ENCODE data around the gene NUDT13. TPM values are rescaled to one million over a fixed set of nuclear protein-coding genes. Genes with fewer than 3 reads are reported as not detected.
"Not testable (repeated sequence)": the region's sequence is repeated elsewhere in the genome, so short reads cannot be mapped to it uniquely, and the experiment has no call there.

The NUDT13 gene
- total RNA-seq, 1 donor from 2014 or later: 2.3 TPM

- no peak for TF ChIP-seq CTCF (IDR thresholded peaks at IDR 0.05; ENCODE audit: unreplicated experiment)
- peak overlapping the region; percentile 87 for H3K4me3 Mint-ChIP-seq (ENCODE audit: unreplicated experiment)
- DNase-seq (ENCODE audit: low spot score): no peak
- H3K27me3 Mint-ChIP-seq (ENCODE audit: unreplicated experiment): peaks cover 2% of the 10 kb centered on the region
- H3K4me1 Mint-ChIP-seq (ENCODE audit: unreplicated experiment): peaks cover 21% of the 10 kb centered on the region
- H3K27ac Mint-ChIP-seq (ENCODE audit: unreplicated experiment): peak overlapping the region; percentile 94
- no peaks in the 10 kb centered on the region for H3K9me3 Mint-ChIP-seq (ENCODE audit: unreplicated experiment)
- H3K36me3 Mint-ChIP-seq (ENCODE audit: low read depth, unreplicated experiment): peaks cover 8% of the 10 kb centered on the region
Observed at GRCh38 chr10:73097305-73097670, 13.0 kb upstream of the NUDT13 start.

- Mint-ChIP-seq H3K4me1 (ENCODE audit: unreplicated experiment) (peaks cover 18% of the 10 kb centered on the region), H3K36me3 (ENCODE audit: low read depth, unreplicated experiment) (peaks cover 8% of the 10 kb centered on the region), H3K4me3 (ENCODE audit: unreplicated experiment) (no peak overlapping the region), H3K27ac (ENCODE audit: unreplicated experiment) (no peak overlapping the region), H3K27me3 (ENCODE audit: unreplicated experiment) (peaks cover 2% of the 10 kb centered on the region), H3K9me3 (ENCODE audit: unreplicated experiment) (no peaks in the 10 kb centered on the region)
- TF ChIP-seq CTCF (IDR thresholded peaks at IDR 0.05; ENCODE audit: unreplicated experiment): no peak
- no peak for DNase-seq (ENCODE audit: low spot score)
Observed at GRCh38 chr10:73099141-73099540, 11.1 kb upstream of the NUDT13 start.

- H3K4me3 Mint-ChIP-seq (ENCODE audit: unreplicated experiment): no peak overlapping the region
- peaks cover 4% of the 10 kb centered on the region for H3K4me1 Mint-ChIP-seq (ENCODE audit: unreplicated experiment)
- no peaks in the 10 kb centered on the region for H3K9me3 Mint-ChIP-seq (ENCODE audit: unreplicated experiment)
- no peak for DNase-seq (ENCODE audit: low spot score)
- H3K27ac Mint-ChIP-seq (ENCODE audit: unreplicated experiment): no peak overlapping the region
- peaks cover 5% of the 10 kb centered on the region for H3K27me3 Mint-ChIP-seq (ENCODE audit: unreplicated experiment)
- TF ChIP-seq CTCF (IDR thresholded peaks at IDR 0.05; ENCODE audit: unreplicated experiment): no peak
- H3K36me3 Mint-ChIP-seq (ENCODE audit: low read depth, unreplicated experiment): peaks cover 22% of the 10 kb centered on the region
Observed at GRCh38 chr10:73106301-73106700, 4.0 kb upstream of the NUDT13 start.

GRCh38 chr10:73109248-73109652 lies 1.0 kb upstream of the NUDT13 start:
- H3K4me3 Mint-ChIP-seq (ENCODE audit: unreplicated experiment); H3K9me3 Mint-ChIP-seq (ENCODE audit: unreplicated experiment); H3K27me3 Mint-ChIP-seq (ENCODE audit: unreplicated experiment); H3K4me1 Mint-ChIP-seq (ENCODE audit: unreplicated experiment); H3K27ac Mint-ChIP-seq (ENCODE audit: unreplicated experiment); DNase-seq (ENCODE audit: low spot score): not testable (repeated sequence)
- peaks cover 18% of the 10 kb centered on the region for H3K36me3 Mint-ChIP-seq (ENCODE audit: low read depth, unreplicated experiment)

- H3K9me3 Mint-ChIP-seq (ENCODE audit: unreplicated experiment); DNase-seq (ENCODE audit: low spot score); H3K27me3 Mint-ChIP-seq (ENCODE audit: unreplicated experiment); H3K4me1 Mint-ChIP-seq (ENCODE audit: unreplicated experiment); H3K27ac Mint-ChIP-seq (ENCODE audit: unreplicated experiment); H3K4me3 Mint-ChIP-seq (ENCODE audit: unreplicated experiment): not testable (repeated sequence)
- peaks cover 18% of the 10 kb centered on the region for H3K36me3 Mint-ChIP-seq (ENCODE audit: low read depth, unreplicated experiment)
Observed at GRCh38 chr10:73112032-73112431, 1.8 kb downstream of the NUDT13 start.

- DNase-seq (ENCODE audit: low spot score): no peak
- peaks cover 14% of the 10 kb centered on the region for H3K36me3 Mint-ChIP-seq (ENCODE audit: low read depth, unreplicated experiment)
- no peak overlapping the region for H3K4me3 Mint-ChIP-seq (ENCODE audit: unreplicated experiment)
- TF ChIP-seq CTCF (IDR thresholded peaks at IDR 0.05; ENCODE audit: unreplicated experiment): no peak
- H3K4me1 Mint-ChIP-seq (ENCODE audit: unreplicated experiment): peaks cover 4% of the 10 kb centered on the region
- no peak overlapping the region for H3K27ac Mint-ChIP-seq (ENCODE audit: unreplicated experiment)
- H3K9me3 Mint-ChIP-seq (ENCODE audit: unreplicated experiment): no peaks in the 10 kb centered on the region
- peaks cover 5% of the 10 kb centered on the region for H3K27me3 Mint-ChIP-seq (ENCODE audit: unreplicated experiment)
Observed at GRCh38 chr10:73113551-73113950, 3.3 kb downstream of the NUDT13 start.

All from endothelial cell (in vitro differentiated cells).